H1 (cell line): Measurements from ENCODE around the gene SLCO4C1. TPM values are rescaled to one million over a fixed set of nuclear protein-coding genes. Genes with fewer than 3 reads are reported as not detected.

Experiments used
- CTCF ChIA-PET: fragments of 300-600 bp; sonication (Branson Sonifier 250); formaldehyde crosslinking; loops from one replicate; lab custom pipeline; 2021; ENCODE audit not compliant: partially characterized antibody; lab: Charles Lee
- POLR2A ChIA-PET: fragments of 300-600 bp; sonication (Branson Sonifier 250); formaldehyde crosslinking; loops from one replicate; lab custom pipeline; 2021; ENCODE audit warnings: inconsistent platforms; ENCODE audit not compliant: partially characterized antibody; lab: Charles Lee
- DNase-seq, 2 experiments: peaks; one replicate each; pipeline versions ENCODE4 v3.0.0 to v3.0.0-alpha.2; 2010 to 2022; ENCODE audit warnings: low spot score in 2 of 2, low read depth in 1 of 2, mixed read lengths in 1 of 2
- FAIRE-seq: peaks from 2 replicates; lab custom pipeline; 2011; peaks lifted over from hg19 to GRCh38; lab: Jason Lieb, UNC
- H2AFZ ChIP-seq: 2 replicates; pipeline ENCODE4 v1.8.1; 2012; ENCODE audit warnings: low read length, inconsistent platforms
- H2AK5ac ChIP-seq: 2 replicates; pipeline ENCODE4 v1.6.1; 2013; ENCODE audit warnings: low read depth, low read length
- H2BK120ac ChIP-seq: replicated peaks from 2 replicates; pipeline ENCODE3; 2013; ENCODE audit warnings: low read depth, low read length, inconsistent platforms
- H2BK12ac ChIP-seq: 2 replicates; pipeline ENCODE4 v1.6.1; 2013; ENCODE audit warnings: low read depth, low read length
- H2BK15ac ChIP-seq: 2 replicates; pipeline ENCODE4 v1.6.1; 2013; ENCODE audit warnings: low read length
- H2BK20ac ChIP-seq: 2 replicates; pipeline ENCODE4 v1.6.1; 2013; ENCODE audit warnings: low read length
- H2BK5ac ChIP-seq: 2 replicates; pipeline ENCODE4 v1.6.1; 2013; ENCODE audit warnings: low read depth, low read length
- H3K14ac ChIP-seq: 2 replicates; pipeline ENCODE4 v1.6.1; 2013; ENCODE audit warnings: inconsistent platforms; ENCODE audit not compliant: insufficient read length
- H3K18ac ChIP-seq: 2 replicates; pipeline ENCODE4 v1.6.1; 2013; ENCODE audit warnings: low read length; ENCODE audit errors: extremely low read depth
- H3K23ac ChIP-seq: 2 replicates; pipeline ENCODE4 v1.6.1; 2013; ENCODE audit warnings: inconsistent platforms; ENCODE audit not compliant: insufficient read length
- H3K23me2 ChIP-seq: 2 replicates; pipeline ENCODE4 v1.6.1; 2013; ENCODE audit warnings: low read depth, low read length
- H3K27ac ChIP-seq: 2 replicates; pipeline ENCODE4 v1.6.1; 2011; ENCODE audit warnings: low read depth, low read length, inconsistent platforms
- H3K27me3 ChIP-seq, 4 experiments: replicated peaks in 1 of 4; 1 replicate in 1 of 4; 2 replicates in 3 of 4; pipeline versions ENCODE4 v1.6.1 to v1.8.1; 2011 to 2013; ENCODE audit warnings: low read length in 3 of 4, mild to moderate bottlenecking in 3 of 4, inconsistent platforms in 2 of 4, mixed read lengths in 2 of 4, moderate library complexity in 1 of 4; ENCODE audit not compliant: control insufficient read depth in 3 of 4, insufficient read depth in 3 of 4; ENCODE audit errors: extremely low read depth in 1 of 4
- H3K36me3 ChIP-seq, 4 experiments: 2 replicates each; pipeline versions ENCODE4 v1.6.1 to v1.8.1; 2011 to 2013; ENCODE audit warnings: mild to moderate bottlenecking in 4 of 4, low read length in 3 of 4, moderate library complexity in 2 of 4, control low read depth in 1 of 4, inconsistent platforms in 1 of 4; ENCODE audit not compliant: insufficient read depth in 4 of 4, control insufficient read depth in 2 of 4
- H3K4ac ChIP-seq: replicated peaks from 2 replicates; pipeline ENCODE3; 2013; ENCODE audit warnings: low read length, low read depth, mixed read lengths, inconsistent platforms; ENCODE audit not compliant: insufficient read length
- H3K4me1 ChIP-seq, 4 experiments: replicated peaks in 1 of 4; 1 replicate in 1 of 4; 2 replicates in 3 of 4; pipeline versions ENCODE4 v1.6.1 to v1.8.1; 2011 to 2013; ENCODE audit warnings: low read length in 3 of 4, inconsistent platforms in 2 of 4, mixed read lengths in 1 of 4; ENCODE audit not compliant: insufficient read depth in 4 of 4, control insufficient read depth in 3 of 4
- H3K4me2 ChIP-seq, 2 experiments: 2 replicates each; pipeline versions ENCODE4 v1.6.1 to v1.8.1; 2011 to 2013; ENCODE audit warnings: low read depth in 2 of 2, low read length in 2 of 2, control low read depth in 1 of 2, inconsistent platforms in 1 of 2, mild to moderate bottlenecking in 1 of 2; ENCODE audit not compliant: insufficient read depth in 1 of 2
- H3K4me3 ChIP-seq, 4 experiments: fragments of 200-600, 300-600 bp in 1 of 4; sonication (generic), shearing (Covaris generic), sonication (Bioruptor Twin) in 1 of 4; 2 replicates each; pipeline versions ENCODE4 v1.5.1 to v1.8.1; 2011 to 2016; ENCODE audit warnings: low read length in 4 of 4, low read depth in 3 of 4, control low read depth in 2 of 4, inconsistent platforms in 2 of 4, mild to moderate bottlenecking in 2 of 4, mixed read lengths in 1 of 4, moderate library complexity in 1 of 4; ENCODE audit not compliant: insufficient read depth in 2 of 4; ENCODE audit errors: extremely low read depth in 1 of 4
- H3K56ac ChIP-seq: replicated peaks from 2 replicates; pipeline ENCODE3; 2013; ENCODE audit warnings: low read depth, mild to moderate bottlenecking, mixed read lengths, low read length, inconsistent platforms; ENCODE audit not compliant: insufficient read length
- H3K79me1 ChIP-seq: 2 replicates; pipeline ENCODE4 v1.6.1; 2013; ENCODE audit warnings: low read depth, low read length, control low read depth
- H3K79me2 ChIP-seq, 2 experiments: 2 replicates each; pipeline versions ENCODE4 v1.6.1 to v1.8.1; 2012 to 2013; ENCODE audit warnings: low read length in 2 of 2, mild to moderate bottlenecking in 2 of 2, inconsistent platforms in 1 of 2; ENCODE audit not compliant: insufficient read depth in 2 of 2, control insufficient read depth in 1 of 2
- H3K9ac ChIP-seq, 4 experiments: replicated peaks in 1 of 4; 1 replicate in 1 of 4; 2 replicates in 3 of 4; pipeline versions ENCODE4 v1.6.1 to v1.8.1; 2011 to 2013; ENCODE audit warnings: low read depth in 3 of 4, low read length in 3 of 4, control low read depth in 2 of 4, mild to moderate bottlenecking in 2 of 4, moderate library complexity in 2 of 4, inconsistent platforms in 1 of 4; ENCODE audit errors: extremely low read depth in 1 of 4
- H3K9me3 ChIP-seq, 2 experiments: 2 replicates each; pipeline versions ENCODE4 v1.6.1 to v1.8.1; 2012 to 2013; ENCODE audit warnings: mild to moderate bottlenecking in 2 of 2, moderate library complexity in 2 of 2, control low read depth in 1 of 2, inconsistent platforms in 1 of 2, low read depth in 1 of 2, low read length in 1 of 2, mixed read lengths in 1 of 2; ENCODE audit not compliant: insufficient read depth in 2 of 2
- H4K20me1 ChIP-seq, 2 experiments: replicated peaks in 1 of 2; 2 replicates each; pipeline versions ENCODE3 to v1.8.1; 2011 to 2013; ENCODE audit warnings: inconsistent platforms in 2 of 2, low read length in 2 of 2, mild to moderate bottlenecking in 1 of 2; ENCODE audit not compliant: insufficient read depth in 2 of 2, control insufficient read depth in 1 of 2
- H4K5ac ChIP-seq: 2 replicates; pipeline ENCODE4 v1.6.1; 2013; ENCODE audit warnings: low read length, low read depth, mixed read lengths, inconsistent platforms; ENCODE audit not compliant: insufficient read length
- H4K8ac ChIP-seq: 2 replicates; pipeline ENCODE4 v1.8.0; 2013; ENCODE audit warnings: mild to moderate bottlenecking, moderate library complexity, low read length, inconsistent platforms; ENCODE audit not compliant: insufficient read depth; ENCODE audit errors: extremely low read depth
- H4K91ac ChIP-seq: replicated peaks from 2 replicates; pipeline ENCODE3; 2013; ENCODE audit warnings: low read length, mixed read lengths, inconsistent platforms; ENCODE audit not compliant: insufficient read length
- WGBS, 2 experiments: shearing (Covaris generic) in 1 of 2; methylation state at CpG; one replicate each; pipeline versions ENCODE4 v1.1.6 to v1.1.7; 2013 to 2015; ENCODE audit warnings: low lambda C conversion rate in 2 of 2, mixed read lengths in 2 of 2, inconsistent platforms in 1 of 2, low coverage in 1 of 2, missing lambda C conversion rate in 1 of 2; ENCODE audit not compliant: insufficient replicate concordance in 2 of 2, insufficient coverage in 1 of 2, insufficient read length in 1 of 2; ENCODE audit errors: extremely low coverage in 1 of 2, missing lambda C conversion rate in 1 of 2; 5-methylcytosine and 5-hydroxymethylcytosine counted together
- polyA plus RNA-seq, 7 experiments: library from polyadenylated mRNA; depleted of rRNA in 3 of 7; stranded (reverse) in 5 of 7; unstranded in 2 of 7; fragments of >200 nt in 5 of 7; fragments of 200-250 nt in 2 of 7; gene quantifications; 1 replicate in 5 of 7; 2 replicates in 1 of 7; 4 replicates in 1 of 7; pipeline versions ENCODE4 v1.2.1 to v1.2.3, GENCODE V29; 2011 to 2013; ENCODE audit warnings: missing spikeins in 2 of 7, mixed read lengths in 2 of 7
- total RNA-seq: library from RNA; stranded (reverse); fragmentation: NEBNext Ultra II Directional; extraction: Animal tissue kit (Norgen Biotek cat#: 25700); gene quantifications from 2 replicates; pipeline ENCODE4 v1.2.1, GENCODE V29; 2021
- TF ChIP-seq, protein P1 (sequence below), 3 experiments: IDR thresholded peaks; 1 replicate in 2 of 3; 2 replicates in 1 of 3; pipeline versions ENCODE4 v1.5.1 to v1.6.1; 2011; ENCODE audit warnings: low read length in 3 of 3, mild to moderate bottlenecking in 3 of 3, inconsistent platforms in 2 of 3, low read depth in 1 of 3, moderate library complexity in 1 of 3; ENCODE audit not compliant: insufficient read depth in 1 of 3; ENCODE audit errors: control extremely low read depth in 1 of 3

The SLCO4C1 gene
- total and polyA plus RNA-seq, 2 of the 8 experiments (the other 6 are each of a cell fraction or from before 2014, with no cell fraction given), result 1.3 to 4.9 TPM

DNA sequence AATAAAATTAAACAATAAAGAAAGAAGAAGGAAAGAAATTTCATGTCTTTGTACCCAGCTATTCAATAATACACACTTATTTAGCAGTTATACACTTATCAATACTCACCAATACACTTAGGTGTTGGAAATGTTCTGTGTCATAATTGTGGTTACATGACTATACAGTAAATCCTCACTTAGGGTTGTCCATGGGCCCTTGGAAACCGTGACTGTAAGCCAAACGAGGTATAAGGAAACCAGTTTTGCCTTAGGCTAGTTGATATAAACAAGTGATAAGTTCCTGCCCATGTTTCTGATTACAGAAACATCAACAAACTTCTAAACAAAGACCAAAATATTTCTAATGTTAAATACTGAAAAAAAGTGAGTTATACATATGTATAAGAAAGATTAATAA lies 10.0 kb upstream of the SLCO4C1 start:
- no peak overlapping the region for H2AFZ ChIP-seq
- TF ChIP-seq, protein P1, sequence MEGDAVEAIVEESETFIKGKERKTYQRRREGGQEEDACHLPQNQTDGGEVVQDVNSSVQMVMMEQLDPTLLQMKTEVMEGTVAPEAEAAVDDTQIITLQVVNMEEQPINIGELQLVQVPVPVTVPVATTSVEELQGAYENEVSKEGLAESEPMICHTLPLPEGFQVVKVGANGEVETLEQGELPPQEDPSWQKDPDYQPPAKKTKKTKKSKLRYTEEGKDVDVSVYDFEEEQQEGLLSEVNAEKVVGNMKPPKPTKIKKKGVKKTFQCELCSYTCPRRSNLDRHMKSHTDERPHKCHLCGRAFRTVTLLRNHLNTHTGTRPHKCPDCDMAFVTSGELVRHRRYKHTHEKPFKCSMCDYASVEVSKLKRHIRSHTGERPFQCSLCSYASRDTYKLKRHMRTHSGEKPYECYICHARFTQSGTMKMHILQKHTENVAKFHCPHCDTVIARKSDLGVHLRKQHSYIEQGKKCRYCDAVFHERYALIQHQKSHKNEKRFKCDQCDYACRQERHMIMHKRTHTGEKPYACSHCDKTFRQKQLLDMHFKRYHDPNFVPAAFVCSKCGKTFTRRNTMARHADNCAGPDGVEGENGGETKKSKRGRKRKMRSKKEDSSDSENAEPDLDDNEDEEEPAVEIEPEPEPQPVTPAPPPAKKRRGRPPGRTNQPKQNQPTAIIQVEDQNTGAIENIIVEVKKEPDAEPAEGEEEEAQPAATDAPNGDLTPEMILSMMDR (IDR thresholded peaks at IDR 0.05; ENCODE audit: control extremely low read depth in 1 of 3, insufficient read depth in 1 of 3, low read depth in 1 of 3, low read length in 3 of 3), result no peak
- no peak overlapping the region for H2BK120ac ChIP-seq
- H4K20me1 ChIP-seq, result no peaks in the 10 kb centered on the region
- ChIA-PET POLR2A (no interaction called here), CTCF (interaction anchor here (0.5 to 1.5 kb wide), 2 partner anchors 255 to 356 kb away, joined by 3 read pairs; no protein-coding TSS in a partner anchor)
- no peak overlapping the region for H3K18ac ChIP-seq
- H2BK5ac ChIP-seq, result no peak overlapping the region
- H3K56ac ChIP-seq, result no peak overlapping the region
- no peaks in the 10 kb centered on the region for H3K23me2 ChIP-seq
- no peak overlapping the region for H4K5ac ChIP-seq
- 81% methylated on average over 2 of the region's 2 CpGs; no CpG with 5 or more reads in 1 of the 2 experiments for WGBS, 2 experiments
- no peaks in the 10 kb centered on the region for H3K36me3 ChIP-seq
- H3K79me1 ChIP-seq, result no peaks in the 10 kb centered on the region
- peaks cover 0 to 2% of the 10 kb centered on the region in 2 experiments; a peak in 1 of 4 replicates for H3K9me3 ChIP-seq
- H2BK15ac ChIP-seq, result no peak overlapping the region
- H3K4me2 ChIP-seq, result no peak overlapping the region
- no peak overlapping the region for H2AK5ac ChIP-seq
- H3K27me3 ChIP-seq, result no peaks in the 10 kb centered on the region
- H3K4ac ChIP-seq, result no peak overlapping the region
- no peak overlapping the region for H3K27ac ChIP-seq
- no peak overlapping the region for H4K91ac ChIP-seq
- no peak overlapping the region for H4K8ac ChIP-seq
- H3K23ac ChIP-seq, result no peak overlapping the region
- H3K4me1 ChIP-seq, result no peaks in the 10 kb centered on the region
- DNase-seq (no peak), FAIRE-seq (no peak)
- no peak overlapping the region for H3K4me3 ChIP-seq
- no peak overlapping the region for H2BK20ac ChIP-seq
- H3K79me2 ChIP-seq, result no peaks in the 10 kb centered on the region
- H2BK12ac ChIP-seq, result no peak overlapping the region
- no peak overlapping the region for H3K14ac ChIP-seq
- no peak overlapping the region for H3K9ac ChIP-seq
